K562 (cell line): Measurements from ENCODE around the gene MRAS. TPM values are rescaled to one million over a fixed set of nuclear protein-coding genes. Genes with fewer than 3 reads are reported as not detected.

ENCODE experiments used
- ATAC-seq: fragments of 200-7000 bp; cut with Tn5 transposase; 3 replicates; pipeline ENCODE4 v1.9.1; 2020; ENCODE audit warnings: moderate library complexity
- BruUV-seq: library from RNA; stranded (reverse); fragments of 400-500 nt; replicated peaks from 2 replicates; lab custom pipeline; 2021; lab: Mats Ljungman, UMichigan
- CTCF ChIA-PET: fragments of 300-600 bp; formaldehyde crosslinking; extraction: SDS; loops from one replicate; lab custom pipeline; 2021; ENCODE audit warnings: low intra/inter-chr PET ratio; lab: Yijun Ruan, JAX
- POLR2A ChIA-PET: fragments of 300-600, 350-650 bp; sonication (Branson Sonifier 250); formaldehyde crosslinking; extraction: SDS; loops from one replicate; lab custom pipeline; 2021; ENCODE audit warnings: antibody characterized with exemption, inconsistent platforms; lab: Yijun Ruan, JAX
- DNase-seq, 4 experiments: peaks; one replicate each; pipeline versions ENCODE4 v3.0.0 to v3.0.0-alpha.2; 2011 to 2018; ENCODE audit warnings: low spot score in 3 of 4, mixed read lengths in 3 of 4; ENCODE audit errors: extremely low read depth in 1 of 4
- FAIRE-seq: peaks from 2 replicates; lab custom pipeline; 2011; peaks lifted over from hg19 to GRCh38; lab: Jason Lieb, UNC
- H2AFZ ChIP-seq: 2 replicates; pipeline ENCODE4 v1.6.0; 2011; ENCODE audit warnings: low read depth, low read length, control low read depth, inconsistent platforms
- H3K27ac ChIP-seq: fragments of 200-600 bp; 3 replicates; pipeline ENCODE4 v1.8.0; 2011; ENCODE audit warnings: low read depth, mild to moderate bottlenecking, control low read depth, inconsistent platforms, low read length, moderate library complexity, mixed read lengths; ENCODE audit errors: extremely low read depth
- H3K27me3 ChIP-seq, 2 experiments: fragments of 300-600 bp in 1 of 2; 2 replicates in 1 of 2; 3 replicates in 1 of 2; pipeline versions ENCODE4 v1.6.0 to v1.8.0; 2011; ENCODE audit warnings: inconsistent platforms in 2 of 2, low read length in 2 of 2, mild to moderate bottlenecking in 1 of 2, mixed read lengths in 1 of 2, moderate library complexity in 1 of 2; ENCODE audit not compliant: control insufficient read depth in 2 of 2, insufficient read depth in 2 of 2
- H3K36me3 ChIP-seq: fragments of 300-600 bp; 3 replicates; pipeline ENCODE4 v1.8.0; 2011; ENCODE audit warnings: mild to moderate bottlenecking, low read length, inconsistent platforms; ENCODE audit not compliant: control insufficient read depth, insufficient read depth
- H3K4me1 ChIP-seq, 2 experiments: fragments of 200-600 bp in 1 of 2; replicated peaks in 1 of 2; 2 replicates in 1 of 2; 3 replicates in 1 of 2; pipeline versions ENCODE4 v1.5.1 to v1.8.0; 2011; ENCODE audit warnings: inconsistent platforms in 2 of 2, low read length in 2 of 2, mild to moderate bottlenecking in 1 of 2, mixed read lengths in 1 of 2, moderate library complexity in 1 of 2; ENCODE audit not compliant: control insufficient read depth in 2 of 2, insufficient read depth in 2 of 2
- H3K4me2 ChIP-seq: 2 replicates; pipeline ENCODE4 v1.6.1; 2011; ENCODE audit warnings: low read length, control low read depth, inconsistent platforms, mixed read lengths; ENCODE audit not compliant: insufficient read depth
- H3K4me3 ChIP-seq: fragments of 200-600 bp; sonication (generic), shearing (Covaris generic); 2 replicates; pipeline ENCODE4 v1.5.1; 2016; ENCODE audit warnings: control low read depth, inconsistent platforms
- H3K79me2 ChIP-seq: fragments of 200-600 bp; 3 replicates; pipeline ENCODE4 v1.8.0; 2011; ENCODE audit warnings: low read length, inconsistent platforms; ENCODE audit not compliant: control insufficient read depth, insufficient read depth
- H3K9ac ChIP-seq, 2 experiments: 2 replicates each; pipeline versions ENCODE4 v1.6.0 to v1.6.1; 2011; ENCODE audit warnings: low read depth in 2 of 2, low read length in 2 of 2, control low read depth in 1 of 2, inconsistent platforms in 1 of 2, mild to moderate bottlenecking in 1 of 2, mixed read lengths in 1 of 2; ENCODE audit not compliant: insufficient read depth in 1 of 2
- H3K9me1 ChIP-seq: one replicate; pipeline ENCODE4 v1.6.0; 2011; ENCODE audit warnings: inconsistent platforms, mild to moderate bottlenecking, low read length, moderate library complexity; ENCODE audit not compliant: control insufficient read depth, insufficient read depth
- H3K9me3 ChIP-seq: replicated peaks from 2 replicates; pipeline ENCODE4 v1.5.1; 2011; ENCODE audit warnings: low read depth, low read length, inconsistent platforms; ENCODE audit not compliant: control insufficient read depth, insufficient read depth
- H4K20me1 ChIP-seq: replicated peaks from 2 replicates; pipeline ENCODE4 v1.6.1; 2011; ENCODE audit warnings: low read length, inconsistent platforms, mixed read lengths; ENCODE audit not compliant: control insufficient read depth, insufficient read depth
- BRD4 ChIP-seq: fragments of 200-600 bp; sonication (generic); IDR thresholded peaks from 2 replicates; pipeline ENCODE4 v1.6.1; 2017; ENCODE audit warnings: inconsistent platforms
- BRF1 ChIP-seq: IDR thresholded peaks from 3 replicates; pipeline ENCODE4 v1.6.1; 2011; ENCODE audit warnings: borderline replicate concordance, mild to moderate bottlenecking; ENCODE audit not compliant: insufficient read length; ENCODE audit errors: extremely low read depth
- CC2D1A ChIP-seq: fragments of 450-650 bp; IDR thresholded peaks from 2 replicates; pipeline ENCODE4 v1.6.1; 2017; ENCODE audit warnings: mild to moderate bottlenecking
- ELK1 ChIP-seq: sonication (generic); formaldehyde crosslinking; IDR thresholded peaks from 2 replicates; pipeline ENCODE4 v1.8.1; 2022; ENCODE audit warnings: missing genetic modification reagents
- EP400 ChIP-seq: fragments of 450-650 bp; IDR thresholded peaks from 2 replicates; pipeline ENCODE4 v1.6.1; 2017; ENCODE audit warnings: antibody characterized with exemption, mild to moderate bottlenecking, moderate library complexity
- GTF2A2 ChIP-seq: IDR thresholded peaks from 2 replicates; pipeline ENCODE4 v1.6.1; 2016; ENCODE audit warnings: mild to moderate bottlenecking, missing genetic modification characterization, missing compliant biosample characterization
- MXI1 ChIP-seq: IDR thresholded peaks from 2 replicates; pipeline ENCODE4 v1.6.1; 2011; ENCODE audit warnings: low read depth, mild to moderate bottlenecking, improper control_type of control experiment, low read length
- PREB ChIP-seq: sonication (generic); formaldehyde crosslinking; IDR thresholded peaks from 2 replicates; pipeline ENCODE4 v1.8.1; 2023; ENCODE audit warnings: mild to moderate bottlenecking, missing genetic modification reagents
- SIRT6 ChIP-seq: IDR thresholded peaks from one replicate; pipeline ENCODE4 v1.6.1; 2012; ENCODE audit warnings: low read depth, mild to moderate bottlenecking, control low read depth, inconsistent platforms, low read length, moderate library complexity
- SMAD2 ChIP-seq: fragments of 150-350 bp; IDR thresholded peaks from 2 replicates; pipeline ENCODE4 v1.6.1; 2014; ENCODE audit warnings: low read depth, mild to moderate bottlenecking, low read length
- SMARCA5 ChIP-seq: fragments of 450-650 bp; IDR thresholded peaks from 2 replicates; pipeline ENCODE4 v1.6.1; 2016
- SOX6 ChIP-seq: fragments of 450-650 bp; IDR thresholded peaks from 2 replicates; pipeline ENCODE4 v1.6.1; 2014; ENCODE audit warnings: mild to moderate bottlenecking
- SPI1 ChIP-seq: IDR thresholded peaks from 2 replicates; pipeline ENCODE4 v1.6.1; 2011; ENCODE audit warnings: low read depth, low read length, control low read depth, borderline replicate concordance
- TEAD4 ChIP-seq, 2 experiments: sonication (generic) in 1 of 2; formaldehyde crosslinking in 1 of 2; IDR thresholded peaks; 2 replicates each; pipeline versions ENCODE4 v1.6.1 to v1.8.0; 2012 to 2022; ENCODE audit warnings: borderline replicate concordance in 1 of 2, inconsistent platforms in 1 of 2, low read length in 1 of 2, mild to moderate bottlenecking in 1 of 2, missing genetic modification reagents in 1 of 2
- ZNF133 ChIP-seq: fragments of 250-450 bp; sonication (Bioruptor Pico); IDR thresholded peaks from 2 replicates; pipeline ENCODE4 v1.4.0; 2020; ENCODE audit warnings: mild to moderate bottlenecking
- in situ Hi-C: fragments of 300-500 bp; cut with MboI; formaldehyde crosslinking; loops from 4 replicates; pipeline ENCODE4 v1.15.0; 2018; ENCODE audit warnings: inconsistent platforms, mixed read lengths
- intact Hi-C: fragments of 100-400 bp; cut with micrococcal nuclease; formaldehyde crosslinking; loops from 2 replicates; pipeline ENCODE4 v1.14.2; 2022
- polyA plus RNA-seq, 8 experiments: library from polyadenylated mRNA; depleted of rRNA in 4 of 8; stranded (reverse) in 5 of 8; unstranded in 3 of 8; fragments of >200 nt; fragmentation: Nextera tagmentation in 2 of 8; fragmentation: Illumina TruSeq in 1 of 8; extraction: Ambion mirVana in 2 of 8; extraction: Trizol in 1 of 8; gene quantifications; 2 replicates each; pipeline versions ENCODE4 v1.2.1 to v1.2.3, GENCODE V29; 2011 to 2014; ENCODE audit warnings: inconsistent platforms in 1 of 8, missing spikeins in 1 of 8
- total RNA-seq, 7 experiments: library from RNA; depleted of rRNA in 6 of 7; stranded (reverse); fragments of >200 nt in 6 of 7; fragmentation: Illumina TruSeq in 2 of 7; extraction: Trizol in 2 of 7; gene quantifications; 2 replicates each; pipeline versions ENCODE4 v1.2.1 to v1.2.3, GENCODE V29; 2011 to 2021; ENCODE audit warnings: low replicate concordance in 1 of 7
- TF ChIP-seq, protein P1 (sequence below): fragments of 250-450 bp; sonication (Bioruptor Pico); IDR thresholded peaks from 2 replicates; pipeline ENCODE4 v1.5.0; 2021

The MRAS gene
- total and polyA plus RNA-seq, 9 of the 15 experiments (the other 6 are each of a cell fraction or from before 2014, with no cell fraction given), result 1.5 to 10.0 (median 5.0) TPM

DNA sequence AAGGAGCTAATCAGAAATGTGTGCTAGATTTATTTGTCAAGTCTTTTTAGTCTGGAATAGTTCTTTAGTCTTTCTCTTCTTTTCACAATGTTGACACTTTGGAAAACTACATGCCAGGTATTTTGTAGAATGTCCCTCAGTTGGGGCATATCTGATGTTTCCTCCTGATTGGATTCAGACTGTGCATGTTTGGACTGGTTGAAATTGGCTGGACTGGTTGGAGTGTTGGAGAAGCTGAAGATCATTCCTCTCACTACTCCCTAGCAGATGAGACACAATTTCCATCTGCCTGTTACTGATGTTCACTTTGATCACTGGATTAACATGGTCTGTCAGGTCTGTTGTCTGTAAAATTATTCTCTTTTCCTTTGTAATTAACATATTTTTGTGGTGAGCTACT lies 22.4 kb upstream of the MRAS start:
- H3K4me3 ChIP-seq, result no peak overlapping the region
- H3K9me3 ChIP-seq, result no peaks in the 10 kb centered on the region
- ATAC-seq (no peak), DNase-seq (no peak), FAIRE-seq (no peak)
- intact Hi-C loops (loop anchor here (10.0 kb wide), 1 partner anchor 261 kb away; no protein-coding TSS in a partner anchor), in situ Hi-C loops (no loop called here)
- H3K9ac ChIP-seq, result no peak overlapping the region
- no peaks in the 10 kb centered on the region for H3K27me3 ChIP-seq
- H2AFZ ChIP-seq, result no peak overlapping the region
- no peaks in the 10 kb centered on the region for H3K9me1 ChIP-seq
- H3K79me2 ChIP-seq, result no peaks in the 10 kb centered on the region
- no peak overlapping the region for H3K27ac ChIP-seq
- BruUV-seq, result no TSS peak
- H4K20me1 ChIP-seq, result no peaks in the 10 kb centered on the region
- CTCF ChIA-PET, result no interaction called here
- H3K4me2 ChIP-seq, result no peak overlapping the region
- no peaks in the 10 kb centered on the region for H3K36me3 ChIP-seq
- H3K4me1 ChIP-seq, result peaks cover 10 to 14% of the 10 kb centered on the region in 2 experiments; a peak in 4 of 5 replicates
- no peak for TF ChIP-seq SPI1
- TF ChIP-seq GTF2A2, result no peak
- TF ChIP-seq SIRT6, result no peak
- no peak for TF ChIP-seq TEAD4 (IDR thresholded peaks at IDR 0.05; ENCODE audit: low read length)
- TF ChIP-seq TEAD4 (CRISPR knock-in tag; IDR thresholded peaks at IDR 0.05; ENCODE audit: borderline replicate concordance), result no peak
- TF ChIP-seq SMARCA5, result no peak
- no peak for TF ChIP-seq SMAD2
- TF ChIP-seq BRF1, result no peak
- TF ChIP-seq MXI1, result no peak
- TF ChIP-seq EP400, result no peak
- TF ChIP-seq ZNF133 (CRISPR knock-in tag), result no peak
- no peak for TF ChIP-seq BRD4
- TF ChIP-seq PREB (CRISPR knock-in tag), result no peak
- TF ChIP-seq SOX6, result no peak
- TF ChIP-seq ELK1 (CRISPR knock-in tag), result no peak
- no peak for TF ChIP-seq CC2D1A
- TF ChIP-seq, protein P1, sequence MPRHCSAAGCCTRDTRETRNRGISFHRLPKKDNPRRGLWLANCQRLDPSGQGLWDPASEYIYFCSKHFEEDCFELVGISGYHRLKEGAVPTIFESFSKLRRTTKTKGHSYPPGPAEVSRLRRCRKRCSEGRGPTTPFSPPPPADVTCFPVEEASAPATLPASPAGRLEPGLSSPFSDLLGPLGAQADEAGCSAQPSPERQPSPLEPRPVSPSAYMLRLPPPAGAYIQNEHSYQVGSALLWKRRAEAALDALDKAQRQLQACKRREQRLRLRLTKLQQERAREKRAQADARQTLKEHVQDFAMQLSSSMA (CRISPR knock-in tag), result no peak
- POLR2A ChIA-PET, result interaction anchor here (0.6 kb wide), 1 partner anchor 40 kb away, joined by 3 read pairs; no protein-coding TSS in a partner anchor
